Measurements from ENCODE around the gene CAPG. TPM values are rescaled to one million over a fixed set of nuclear protein-coding genes. Genes with fewer than 3 reads are reported as not detected.
"Not testable (repeated sequence)": the region's sequence is repeated elsewhere in the genome, so short reads cannot be mapped to it uniquely, and the experiment has no call there.

Gene CAPG
- total RNA-seq, 6 experiments from 2014 or later: 3.3 to 17.4 (median 9.9) TPM

GRCh38 chr2:85418132-85419008 lies 8.2 kb upstream of the CAPG start, which contains the start of gene SH2D6:
Gene SH2D6 (plus strand): TSS chr2:85418714. CDS start chr2:85429466, 10,752 bp downstream.
- H3K4me3 ChIP-seq: peak within 1 kb of the TSS; percentile 59 to 80 (median 74)
- 3% methylated on average over 7 of the region's 57 CpGs for WGBS (ENCODE audit: insufficient coverage, low coverage, low lambda C conversion rate, missing lambda C conversion rate)
- TF ChIP-seq CTCF (IDR thresholded peaks at IDR 0.05) (no peak), POLR2A (IDR thresholded peaks at IDR 0.05) (peak; percentile 55)
- peaks cover 4 to 54% (median 27%) of the 10 kb centered on the region in 4 donors for H3K4me1 ChIP-seq
- peak within 1 kb of the TSS; percentile 84 to 92 (median 90) for H3K27ac ChIP-seq
- peak; percentile 58 to 70 (median 63) for ATAC-seq
- no peaks in the 10 kb centered on the region for H3K9me3 ChIP-seq
- DNase-seq: peak; percentile 84 to 85 (median 85)
- intact Hi-C loops (cut with DNase I): loop anchor here in 1 of 2 donors (5.0 kb wide), 1 partner anchor 134 kb away; no protein-coding TSS in a partner anchor
- H3K36me3 ChIP-seq: no peaks in the 10 kb centered on the region
- no peaks in the 10 kb centered on the region for H3K27me3 ChIP-seq

DNA sequence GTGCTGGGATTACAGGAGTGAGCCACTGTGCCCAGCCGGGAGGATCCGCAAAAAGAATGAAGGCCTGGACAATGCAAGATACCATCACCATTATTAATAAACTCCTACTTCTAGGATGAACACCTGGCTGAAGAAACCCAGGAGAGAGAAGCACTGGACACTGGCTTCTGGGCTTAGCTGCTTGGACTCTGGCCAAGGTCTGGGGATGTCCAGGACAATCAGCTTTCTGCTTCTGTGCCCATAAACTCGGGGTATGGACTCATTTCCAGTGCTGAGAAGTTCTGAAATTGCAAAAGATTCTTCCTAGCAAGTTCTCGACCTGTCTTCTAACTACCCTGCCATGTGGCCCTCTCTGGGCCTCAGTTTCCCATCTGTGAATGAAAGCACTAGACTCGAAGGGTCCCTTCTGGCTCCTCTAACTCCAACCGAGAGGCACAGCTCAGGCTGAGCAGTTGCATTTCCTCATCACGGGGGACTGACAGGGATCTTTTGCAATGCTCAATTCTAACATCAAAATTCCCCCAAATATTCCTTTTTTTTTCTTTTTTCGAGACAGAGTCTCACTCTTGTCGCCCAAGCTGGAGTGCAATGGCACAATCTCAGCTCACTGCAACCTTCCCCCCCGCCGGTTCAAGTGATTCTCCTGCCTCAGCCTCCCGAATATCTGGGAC lies 5.9 kb upstream of the CAPG start:
- ATAC-seq (no peak), DNase-seq (no peak)
- TF ChIP-seq CTCF (IDR thresholded peaks at IDR 0.05) (no peak), POLR2A (IDR thresholded peaks at IDR 0.05) (no peak)
- Histone ChIP-seq H3K4me3 (no peak overlapping the region), H3K27ac (no peak overlapping the region), H3K4me1 (peaks cover under 1 to 39% (median 15%) of the 10 kb centered on the region in 4 donors), H3K36me3 (no peaks in the 10 kb centered on the region), H3K27me3 (no peaks in the 10 kb centered on the region), H3K9me3 (no peaks in the 10 kb centered on the region)
- intact Hi-C loops (cut with DNase I): loop anchor here in 1 of 2 donors (5.0 kb wide), 1 partner anchor 136 kb away; no protein-coding TSS in a partner anchor
- 67% methylated on average over 10 of the region's 12 CpGs for WGBS (ENCODE audit: insufficient coverage, low coverage, low lambda C conversion rate, missing lambda C conversion rate)

GRCh38 chr2:85414761-85415553 lies 4.8 kb upstream of the CAPG start:
- Histone ChIP-seq H3K27me3 (no peaks in the 10 kb centered on the region), H3K9me3 (no peaks in the 10 kb centered on the region), H3K4me1 (peaks cover 0 to 27% (median 7%) of the 10 kb centered on the region in 4 donors), H3K4me3 (no peak overlapping the region), H3K36me3 (no peaks in the 10 kb centered on the region), H3K27ac (no peak overlapping the region)
- DNase-seq: no peak
- no peak for TF ChIP-seq CTCF (IDR thresholded peaks at IDR 0.05)
- no peak for TF ChIP-seq POLR2A (IDR thresholded peaks at IDR 0.05)
- 88% methylated on average over 5 of the region's 7 CpGs for WGBS (ENCODE audit: insufficient coverage, low coverage, low lambda C conversion rate, missing lambda C conversion rate)
- intact Hi-C loops (cut with DNase I): loop anchor here in 1 of 2 donors (5.0 kb wide), 1 partner anchor 137 kb away; no protein-coding TSS in a partner anchor
- ATAC-seq: no peak

DNA sequence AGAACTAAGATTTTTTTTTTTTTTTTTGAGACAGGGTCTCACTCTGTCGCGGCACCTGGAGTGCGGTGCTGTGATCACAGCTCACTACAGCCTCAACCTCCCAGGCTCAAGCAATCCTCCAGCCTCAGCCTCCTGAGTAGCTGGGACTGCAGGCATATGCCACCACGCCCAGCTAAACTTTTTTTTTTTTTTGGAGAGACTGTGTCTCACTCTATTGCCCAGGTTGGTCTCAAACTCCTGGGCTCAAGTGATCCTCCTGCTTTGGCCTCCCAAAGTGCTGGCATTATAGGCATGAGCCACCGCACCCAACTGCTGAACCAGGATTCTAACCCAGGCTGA lies 4.2 kb upstream of the CAPG start:
- H3K27ac ChIP-seq; H3K36me3 ChIP-seq; ATAC-seq; H3K4me3 ChIP-seq; H3K27me3 ChIP-seq; intact Hi-C loops (cut with DNase I); DNase-seq; H3K9me3 ChIP-seq: not testable (repeated sequence)
- WGBS (ENCODE audit: insufficient coverage, low coverage, low lambda C conversion rate, missing lambda C conversion rate): 72% methylated on average over 4 of the region's 5 CpGs
- H3K4me1 ChIP-seq: peaks cover 0 to 21% (median 5%) of the 10 kb centered on the region in 4 donors

Measured in right lobe of liver (tissue), 6 donors.